Measurements from ENCODE around the gene POFUT2.

GRCh38 chr21:45253180-45253579 lies 34.5 kb downstream of the POFUT2 start:
- TF ChIP-seq FOXP2 (optimal IDR thresholded peaks at IDR 0.05; ENCODE audit: borderline replicate concordance, extremely low read depth, extremely low read length, insufficient read depth) (no peak), POLR2AphosphoS5 (IDR thresholded peaks at IDR 0.05; ENCODE audit: low read depth, low read length) (no peak), TAF1 (IDR thresholded peaks at IDR 0.05; ENCODE audit: borderline replicate concordance, insufficient read depth, low read length) (no peak), SIN3A (IDR thresholded peaks at IDR 0.05; ENCODE audit: borderline replicate concordance, insufficient read depth, low read length) (no peak)

Data from PFSK-1 (cell line).